IPS-18a (cell line): ENCODE results near the gene ENPEP.
A peak's percentile ranks its signal among the peaks of the same experiment; 100 is the strongest.
"Not testable (repeated sequence)": the region's sequence is repeated elsewhere in the genome, so short reads cannot be mapped to it uniquely, and the experiment has no call there.

Experiments
- H3K27ac ChIP-seq: one replicate; pipeline ENCODE4 v1.5.1; 2013; ENCODE audit warnings: low read length
- H3K27me3 ChIP-seq: one replicate; pipeline ENCODE4 v1.6.1; 2013; ENCODE audit warnings: mild to moderate bottlenecking, low read length; ENCODE audit not compliant: control insufficient read depth, insufficient read depth
- H3K36me3 ChIP-seq: one replicate; pipeline ENCODE4 v1.6.1; 2013; ENCODE audit warnings: low read depth, low read length; ENCODE audit not compliant: control insufficient read depth
- H3K4me1 ChIP-seq: one replicate; pipeline ENCODE4 v1.6.1; 2013; ENCODE audit warnings: low read depth, low read length; ENCODE audit not compliant: control insufficient read depth
- H3K4me3 ChIP-seq: one replicate; pipeline ENCODE4 v1.5.1; 2013; ENCODE audit warnings: low read length
- H3K9ac ChIP-seq: one replicate; pipeline ENCODE4 v1.6.1; 2013; ENCODE audit warnings: mild to moderate bottlenecking, low read length, moderate library complexity
- H3K9me3 ChIP-seq: one replicate; pipeline ENCODE4 v1.6.1; 2013; ENCODE audit warnings: low read depth, low read length; ENCODE audit not compliant: control insufficient read depth

Gene ENPEP

GRCh38 chr4:110486850-110487249 is 10.9 kb downstream of the ENPEP start:
- H3K27me3 ChIP-seq, H3K36me3 ChIP-seq, H3K9ac ChIP-seq, H3K9me3 ChIP-seq, H3K27ac ChIP-seq, H3K4me3 ChIP-seq: not testable (repeated sequence)
- peaks cover 20% of the 10 kb centered on the region for H3K4me1 ChIP-seq

GRCh38 chr4:110487873-110488272 is 11.9 kb downstream of the ENPEP start:
- H3K4me1 ChIP-seq = peaks cover 20% of the 10 kb centered on the region
- no peak overlapping the region for H3K27ac ChIP-seq
- no peaks in the 10 kb centered on the region for H3K27me3 ChIP-seq
- H3K4me3 ChIP-seq = peak overlapping the region; percentile 30
- no peak overlapping the region for H3K9ac ChIP-seq
- no peaks in the 10 kb centered on the region for H3K36me3 ChIP-seq
- no peaks in the 10 kb centered on the region for H3K9me3 ChIP-seq

GRCh38 chr4:110489901-110490508 is 14.1 kb downstream of the ENPEP start:
- peaks cover 26% of the 10 kb centered on the region for H3K4me1 ChIP-seq
- H3K9me3 ChIP-seq = no peaks in the 10 kb centered on the region
- no peak overlapping the region for H3K9ac ChIP-seq
- no peaks in the 10 kb centered on the region for H3K36me3 ChIP-seq
- H3K4me3 ChIP-seq = no peak overlapping the region
- no peak overlapping the region for H3K27ac ChIP-seq
- no peaks in the 10 kb centered on the region for H3K27me3 ChIP-seq

- Histone ChIP-seq H3K9me3 (no peaks in the 10 kb centered on the region), H3K27ac (no peak overlapping the region), H3K36me3 (no peaks in the 10 kb centered on the region), H3K27me3 (no peaks in the 10 kb centered on the region), H3K4me1 (peaks cover 19% of the 10 kb centered on the region), H3K9ac (no peak overlapping the region), H3K4me3 (no peak overlapping the region)
Measured at GRCh38 chr4:110492522-110492921, 16.6 kb downstream of the ENPEP start.

GRCh38 chr4:110493520-110493919 is 17.6 kb downstream of the ENPEP start:
- no peak overlapping the region for H3K27ac ChIP-seq
- no peak overlapping the region for H3K9ac ChIP-seq
- H3K9me3 ChIP-seq = no peaks in the 10 kb centered on the region
- H3K36me3 ChIP-seq = no peaks in the 10 kb centered on the region
- no peaks in the 10 kb centered on the region for H3K27me3 ChIP-seq
- H3K4me3 ChIP-seq = no peak overlapping the region
- peaks cover 9% of the 10 kb centered on the region for H3K4me1 ChIP-seq

GRCh38 chr4:110498420-110498819 is 22.5 kb downstream of the ENPEP start:
- Histone ChIP-seq H3K4me3 (no peak overlapping the region), H3K27me3 (no peaks in the 10 kb centered on the region), H3K27ac (no peak overlapping the region)

GRCh38 chr4:110499126-110499525 is 23.2 kb downstream of the ENPEP start:
- H3K9me3 ChIP-seq = no peaks in the 10 kb centered on the region
- H3K27ac ChIP-seq = no peak overlapping the region
- H3K9ac ChIP-seq = no peak overlapping the region
- no peaks in the 10 kb centered on the region for H3K4me1 ChIP-seq
- H3K27me3 ChIP-seq = no peaks in the 10 kb centered on the region
- no peaks in the 10 kb centered on the region for H3K36me3 ChIP-seq
- H3K4me3 ChIP-seq = no peak overlapping the region

More at GRCh38 chr4:110498420-110498819, 22.5 kb downstream of the ENPEP start:
- Histone ChIP-seq H3K9ac (no peak overlapping the region), H3K9me3 (no peaks in the 10 kb centered on the region), H3K36me3 (no peaks in the 10 kb centered on the region), H3K4me1 (peaks cover 2% of the 10 kb centered on the region)

GRCh38 chr4:110501826-110502225 is 25.9 kb downstream of the ENPEP start:
- no peaks in the 10 kb centered on the region for H3K27me3 ChIP-seq

GRCh38 chr4:110503270-110504083 is 27.5 kb downstream of the ENPEP start:
- Histone ChIP-seq H3K9me3 (no peaks in the 10 kb centered on the region), H3K9ac (no peak overlapping the region), H3K4me1 (no peaks in the 10 kb centered on the region), H3K27ac (no peak overlapping the region), H3K36me3 (no peaks in the 10 kb centered on the region), H3K27me3 (no peaks in the 10 kb centered on the region), H3K4me3 (no peak overlapping the region)

More at GRCh38 chr4:110501826-110502225, 25.9 kb downstream of the ENPEP start:
- H3K4me3 ChIP-seq = no peak overlapping the region
- H3K9me3 ChIP-seq = no peaks in the 10 kb centered on the region
- no peak overlapping the region for H3K27ac ChIP-seq
- no peaks in the 10 kb centered on the region for H3K4me1 ChIP-seq
- no peaks in the 10 kb centered on the region for H3K36me3 ChIP-seq
- H3K9ac ChIP-seq = no peak overlapping the region

- Histone ChIP-seq H3K4me1 (no peaks in the 10 kb centered on the region), H3K27ac (no peak overlapping the region), H3K9ac (no peak overlapping the region)
Measured at GRCh38 chr4:110504084-110504435, 28.1 kb downstream of the ENPEP start.

GRCh38 chr4:110505440-110505839 is 29.5 kb downstream of the ENPEP start:
- no peak overlapping the region for H3K27ac ChIP-seq
- no peak overlapping the region for H3K4me3 ChIP-seq
- no peaks in the 10 kb centered on the region for H3K9me3 ChIP-seq
- H3K36me3 ChIP-seq = no peaks in the 10 kb centered on the region
- H3K9ac ChIP-seq = no peak overlapping the region
- H3K27me3 ChIP-seq = no peaks in the 10 kb centered on the region
- no peaks in the 10 kb centered on the region for H3K4me1 ChIP-seq

More at GRCh38 chr4:110504084-110504435, 28.1 kb downstream of the ENPEP start:
- Histone ChIP-seq H3K4me3 (no peak overlapping the region), H3K27me3 (no peaks in the 10 kb centered on the region), H3K36me3 (no peaks in the 10 kb centered on the region), H3K9me3 (no peaks in the 10 kb centered on the region)
